Loucy (cell line): ENCODE data around the gene PLEKHG4B.

Source experiments
- H2AFZ ChIP-seq: fragments of 200-600 bp; sonication (generic); 2 replicates; pipeline ENCODE4 v1.6.0; 2016; ENCODE audit warnings: antibody characterized with exemption, mild to moderate bottlenecking, low read length, moderate library complexity
- H3F3A ChIP-seq: fragments of 200-600 bp; 2 replicates; pipeline ENCODE4 v1.6.0; 2016; ENCODE audit warnings: antibody characterized with exemption, low read depth, mild to moderate bottlenecking
- H3K27me3 ChIP-seq: fragments of 200-600 bp; sonication (generic); 2 replicates; pipeline ENCODE4 v1.6.1; 2014; ENCODE audit warnings: low read length, mild to moderate bottlenecking; ENCODE audit not compliant: insufficient read depth, poor library complexity, severe bottlenecking
- H3K36me3 ChIP-seq: fragments of 200-600 bp; sonication (generic); 2 replicates; pipeline ENCODE4 v1.6.1; 2016; ENCODE audit warnings: low read length; ENCODE audit not compliant: insufficient read depth
- H3K4me1 ChIP-seq: fragments of 200-600 bp; sonication (generic); 2 replicates; pipeline ENCODE4 v1.5.1; 2014; ENCODE audit warnings: low read length, mild to moderate bottlenecking; ENCODE audit not compliant: insufficient read depth, poor library complexity, severe bottlenecking
- H3K4me2 ChIP-seq: fragments of 200-600 bp; sonication (generic); 2 replicates; pipeline ENCODE4 v1.6.0; 2014; ENCODE audit warnings: antibody characterized with exemption, low read length, low read depth, mild to moderate bottlenecking; ENCODE audit not compliant: poor library complexity, severe bottlenecking
- H3K4me3 ChIP-seq: fragments of 200-600 bp; sonication (generic); 2 replicates; pipeline ENCODE4 v1.5.1; 2014; ENCODE audit warnings: low read length, mild to moderate bottlenecking, mixed read lengths; ENCODE audit not compliant: poor library complexity, severe bottlenecking
- H3K79me2 ChIP-seq: fragments of 200-600 bp; sonication (generic); 2 replicates; pipeline ENCODE4 v1.6.1; 2014; ENCODE audit warnings: low read length; ENCODE audit not compliant: insufficient read depth
- H3K9ac ChIP-seq: fragments of 200-600 bp; sonication (generic); 2 replicates; pipeline ENCODE4 v1.6.0; 2014; ENCODE audit warnings: mild to moderate bottlenecking, low read depth, low read length, moderate library complexity; ENCODE audit not compliant: poor library complexity, severe bottlenecking
- H3K9me2 ChIP-seq: fragments of 200-600 bp; sonication (generic); replicated peaks from 2 replicates; pipeline ENCODE4 v1.6.1; 2016; ENCODE audit warnings: low read depth, low read length, mixed read lengths
- H3K9me3 ChIP-seq: fragments of 200-600 bp; sonication (generic); 2 replicates; pipeline ENCODE4 v1.6.1; 2014; ENCODE audit warnings: mild to moderate bottlenecking, antibody characterized with exemption, low read length, low read depth; ENCODE audit not compliant: insufficient read depth
- H4K20me1 ChIP-seq: fragments of 200-600 bp; sonication (generic); 2 replicates; pipeline ENCODE4 v1.6.0; 2014; ENCODE audit warnings: antibody characterized with exemption, low read length, mild to moderate bottlenecking; ENCODE audit not compliant: insufficient read depth, poor library complexity, severe bottlenecking
- EZH2phosphoT487 ChIP-seq: fragments of 200-600 bp; IDR thresholded peaks from 2 replicates; pipeline ENCODE4 v1.6.1; 2018; ENCODE audit warnings: antibody characterized with exemption, mild to moderate bottlenecking, moderate library complexity, borderline replicate concordance
- TF ChIP-seq, protein P1 (sequence below): fragments of 200-600 bp; sonication (generic); conservative IDR thresholded peaks from 2 replicates; pipeline ENCODE4 v1.5.1; 2014; ENCODE audit warnings: mild to moderate bottlenecking, antibody characterized with exemption, low read length

Gene PLEKHG4B

DNA sequence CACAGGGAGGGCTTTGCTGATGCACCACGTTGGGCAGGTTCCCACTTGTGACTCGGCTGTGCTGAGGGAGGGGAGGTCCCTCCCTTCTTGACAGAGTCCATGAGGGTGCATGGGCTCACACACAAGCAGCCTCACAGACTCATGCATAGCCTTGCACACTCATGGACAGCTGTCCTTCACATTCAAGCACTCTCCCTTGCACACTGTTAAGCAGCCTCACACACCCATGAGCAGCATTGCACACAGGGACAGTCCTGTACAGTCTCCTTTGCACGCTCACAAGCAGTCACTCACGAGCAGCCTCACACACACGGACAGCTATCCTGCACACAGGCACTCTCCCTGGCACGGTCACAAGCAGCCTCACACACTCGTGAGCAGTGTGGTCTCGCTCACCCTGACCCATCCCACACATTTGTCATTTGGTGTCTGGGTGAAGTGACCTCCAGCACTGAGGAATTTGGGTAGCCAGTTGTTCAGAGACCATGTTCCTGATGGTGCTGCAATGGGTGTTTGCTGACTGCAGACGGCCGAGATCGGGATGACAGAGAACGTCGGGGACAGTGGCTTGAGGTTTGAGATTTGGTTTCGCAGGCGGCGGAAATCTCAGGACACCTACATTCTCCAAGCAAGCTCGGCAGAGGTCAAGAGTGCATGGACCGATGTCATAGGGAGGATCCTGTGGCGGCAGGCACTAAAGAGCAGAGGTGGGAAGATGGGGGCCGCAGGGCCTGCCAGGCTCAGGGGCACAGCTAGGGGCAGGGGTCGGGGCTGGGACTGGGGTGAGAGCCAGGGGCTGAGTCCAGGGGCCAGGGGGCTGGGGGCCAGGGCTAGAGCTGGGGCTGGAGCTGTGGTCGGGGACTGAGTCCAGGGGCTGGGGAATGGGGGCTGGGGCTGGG, 81.7 kb downstream of the PLEKHG4B start:
- Histone ChIP-seq H3K9me2 (no peaks in the 10 kb centered on the region), H3K79me2 (no peaks in the 10 kb centered on the region), H3K9ac (no peak overlapping the region), H3K4me1 (no peaks in the 10 kb centered on the region), H3K36me3 (no peaks in the 10 kb centered on the region), H4K20me1 (no peaks in the 10 kb centered on the region), H3K4me3 (no peak overlapping the region), H2AFZ (no peak overlapping the region), H3K4me2 (no peak overlapping the region), H3F3A (no peaks in the 10 kb centered on the region), H3K27me3 (no peaks in the 10 kb centered on the region), H3K9me3 (no peaks in the 10 kb centered on the region)
- TF ChIP-seq EZH2phosphoT487 = no peak
- TF ChIP-seq, protein P1, sequence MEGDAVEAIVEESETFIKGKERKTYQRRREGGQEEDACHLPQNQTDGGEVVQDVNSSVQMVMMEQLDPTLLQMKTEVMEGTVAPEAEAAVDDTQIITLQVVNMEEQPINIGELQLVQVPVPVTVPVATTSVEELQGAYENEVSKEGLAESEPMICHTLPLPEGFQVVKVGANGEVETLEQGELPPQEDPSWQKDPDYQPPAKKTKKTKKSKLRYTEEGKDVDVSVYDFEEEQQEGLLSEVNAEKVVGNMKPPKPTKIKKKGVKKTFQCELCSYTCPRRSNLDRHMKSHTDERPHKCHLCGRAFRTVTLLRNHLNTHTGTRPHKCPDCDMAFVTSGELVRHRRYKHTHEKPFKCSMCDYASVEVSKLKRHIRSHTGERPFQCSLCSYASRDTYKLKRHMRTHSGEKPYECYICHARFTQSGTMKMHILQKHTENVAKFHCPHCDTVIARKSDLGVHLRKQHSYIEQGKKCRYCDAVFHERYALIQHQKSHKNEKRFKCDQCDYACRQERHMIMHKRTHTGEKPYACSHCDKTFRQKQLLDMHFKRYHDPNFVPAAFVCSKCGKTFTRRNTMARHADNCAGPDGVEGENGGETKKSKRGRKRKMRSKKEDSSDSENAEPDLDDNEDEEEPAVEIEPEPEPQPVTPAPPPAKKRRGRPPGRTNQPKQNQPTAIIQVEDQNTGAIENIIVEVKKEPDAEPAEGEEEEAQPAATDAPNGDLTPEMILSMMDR = no peak

DNA sequence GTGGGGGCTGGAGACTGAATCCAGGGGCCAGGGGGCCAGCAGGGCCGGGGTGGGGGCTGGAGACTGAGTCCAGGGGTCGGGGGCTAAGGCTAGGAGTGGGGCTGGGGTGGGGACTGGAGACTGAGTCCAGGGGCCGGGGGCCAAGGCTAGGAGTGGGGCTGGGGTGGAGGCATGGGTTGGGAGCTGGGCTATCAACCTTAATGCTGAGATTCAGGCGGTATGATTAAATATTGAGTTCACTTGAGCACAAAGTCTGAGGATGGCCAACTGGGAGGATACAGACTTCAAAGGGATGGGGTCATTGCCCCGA, 82.3 kb downstream of the PLEKHG4B start:
- no peak overlapping the region for H3K4me2 ChIP-seq
- H3K4me3 ChIP-seq = no peak overlapping the region
- no peaks in the 10 kb centered on the region for H4K20me1 ChIP-seq
- H3K9ac ChIP-seq = no peak overlapping the region
- H3K9me3 ChIP-seq = no peaks in the 10 kb centered on the region
- no peak for TF ChIP-seq EZH2phosphoT487
- H3F3A ChIP-seq = no peaks in the 10 kb centered on the region
- no peaks in the 10 kb centered on the region for H3K36me3 ChIP-seq
- H3K9me2 ChIP-seq = no peaks in the 10 kb centered on the region
- H3K79me2 ChIP-seq = no peaks in the 10 kb centered on the region
- H3K27me3 ChIP-seq = no peaks in the 10 kb centered on the region
- no peaks in the 10 kb centered on the region for H3K4me1 ChIP-seq
- no peak overlapping the region for H2AFZ ChIP-seq

DNA sequence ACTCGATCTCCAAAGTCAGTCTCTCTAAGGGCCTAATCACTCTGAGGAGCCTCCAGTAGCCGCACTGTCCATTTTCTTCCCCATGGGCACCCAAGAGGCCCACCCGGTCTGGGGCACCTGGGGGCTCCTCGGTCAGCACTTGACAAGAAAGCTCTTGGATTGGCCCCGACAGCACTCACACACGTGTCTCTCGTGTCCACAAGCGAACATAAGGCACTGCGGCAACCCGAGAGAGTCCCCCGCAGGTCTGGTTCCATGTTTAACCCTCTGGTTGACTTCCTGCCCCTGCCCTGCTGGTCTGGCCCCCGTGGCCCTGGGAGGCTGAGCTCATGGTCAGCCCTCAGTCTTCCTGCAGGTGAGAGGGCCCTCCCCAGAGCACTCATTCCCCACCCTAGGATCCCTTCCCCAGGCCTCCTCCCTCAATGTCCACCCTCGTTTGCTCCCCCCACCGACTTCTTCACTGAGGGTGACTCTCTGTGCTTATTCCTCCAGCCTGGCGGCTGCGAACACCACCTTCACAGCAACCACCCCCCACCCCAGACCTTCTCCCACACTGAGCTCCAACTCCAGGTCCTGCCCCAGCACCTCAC, 83.0 kb downstream of the PLEKHG4B start:
- Histone ChIP-seq H4K20me1 (no peaks in the 10 kb centered on the region), H3K4me1 (no peaks in the 10 kb centered on the region), H3F3A (no peaks in the 10 kb centered on the region), H3K36me3 (no peaks in the 10 kb centered on the region), H3K4me2 (no peak overlapping the region), H3K9me3 (no peaks in the 10 kb centered on the region), H3K4me3 (no peak overlapping the region), H3K27me3 (no peaks in the 10 kb centered on the region), H3K9ac (no peak overlapping the region), H3K79me2 (no peaks in the 10 kb centered on the region), H2AFZ (no peak overlapping the region), H3K9me2 (no peaks in the 10 kb centered on the region)
- TF ChIP-seq, protein P1 = no peak
- no peak for TF ChIP-seq EZH2phosphoT487
